ENCODE results near the gene ERBB4. TPM values are rescaled to one million over a fixed set of nuclear protein-coding genes. Genes with fewer than 3 reads are reported as not detected.

ERBB4 gene
- total RNA-seq, 3 donors from 2014 or later, result 1.6 to 53.1 (median 18.4) TPM

DNA sequence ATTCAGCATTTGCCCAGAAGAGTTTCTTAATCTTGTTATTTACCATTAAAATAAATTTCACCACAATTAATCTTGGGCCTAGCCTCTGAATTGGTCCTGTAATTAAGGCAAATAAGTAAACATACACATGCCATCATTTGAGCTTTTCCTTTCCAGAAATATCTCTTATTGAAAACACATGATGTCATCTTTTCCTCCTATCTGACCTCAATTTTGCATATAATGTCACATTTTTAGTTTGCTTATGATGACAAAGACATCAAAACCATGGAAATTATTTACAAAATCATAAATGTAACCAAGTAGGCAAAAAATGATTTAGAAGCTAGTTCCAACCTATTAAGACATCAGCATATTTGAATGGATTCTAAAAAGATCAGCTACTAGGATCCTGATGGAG, 915.5 kb downstream of the ERBB4 start:
- no peaks in the 10 kb centered on the region for H3K27me3 ChIP-seq
- no peaks in the 10 kb centered on the region for H3K36me3 ChIP-seq
- H3K4me1 ChIP-seq, result no peaks in the 10 kb centered on the region
- intact Hi-C loops (cut with DNase I; ENCODE audit: low total_unique reads), result loop anchor here (5.0 kb wide), 1 partner anchor 276 kb away; no protein-coding TSS in a partner anchor
- no peaks in the 10 kb centered on the region for H3K9me3 ChIP-seq
- H3K4me3 ChIP-seq, result no peak overlapping the region
- no peak overlapping the region for H3K27ac ChIP-seq
- TF ChIP-seq POLR2AphosphoS5 (IDR thresholded peaks at IDR 0.05) (no peak), CTCF (IDR thresholded peaks at IDR 0.05) (no peak)
- no peak for DNase-seq (ENCODE audit: low spot score in 2 of 2)

DNA sequence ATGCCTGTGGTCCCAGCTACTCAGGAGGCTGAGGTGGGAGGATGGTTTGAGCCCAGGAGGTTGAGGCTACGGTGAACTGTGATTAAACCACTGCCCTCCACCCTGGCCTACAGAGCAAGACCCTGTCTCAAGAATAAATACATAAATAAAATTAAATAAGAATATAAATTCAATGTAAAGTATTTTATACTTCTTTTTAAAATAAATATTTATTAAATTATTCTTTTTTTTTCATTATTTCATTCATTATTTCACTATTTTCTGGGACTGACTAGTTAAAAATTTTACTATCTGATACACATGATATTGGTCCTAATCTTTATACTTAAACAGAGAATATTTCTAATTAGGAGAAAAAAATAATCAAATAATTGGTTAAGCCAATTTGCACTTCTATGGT, 917.6 kb downstream of the ERBB4 start:
- no peaks in the 10 kb centered on the region for H3K36me3 ChIP-seq
- intact Hi-C loops (cut with DNase I; ENCODE audit: low total_unique reads), result loop anchor here (5.0 kb wide), 1 partner anchor 274 kb away; no protein-coding TSS in a partner anchor
- no peak overlapping the region for H3K4me3 ChIP-seq
- no peak overlapping the region for H3K27ac ChIP-seq
- no peak for DNase-seq (ENCODE audit: low spot score in 2 of 2)
- TF ChIP-seq POLR2AphosphoS5 (IDR thresholded peaks at IDR 0.05) (no peak), CTCF (IDR thresholded peaks at IDR 0.05) (no peak), POLR2A (IDR thresholded peaks at IDR 0.05) (no peak)
- no peaks in the 10 kb centered on the region for H3K27me3 ChIP-seq
- H3K4me1 ChIP-seq, result no peaks in the 10 kb centered on the region
- no peaks in the 10 kb centered on the region for H3K9me3 ChIP-seq

DNA sequence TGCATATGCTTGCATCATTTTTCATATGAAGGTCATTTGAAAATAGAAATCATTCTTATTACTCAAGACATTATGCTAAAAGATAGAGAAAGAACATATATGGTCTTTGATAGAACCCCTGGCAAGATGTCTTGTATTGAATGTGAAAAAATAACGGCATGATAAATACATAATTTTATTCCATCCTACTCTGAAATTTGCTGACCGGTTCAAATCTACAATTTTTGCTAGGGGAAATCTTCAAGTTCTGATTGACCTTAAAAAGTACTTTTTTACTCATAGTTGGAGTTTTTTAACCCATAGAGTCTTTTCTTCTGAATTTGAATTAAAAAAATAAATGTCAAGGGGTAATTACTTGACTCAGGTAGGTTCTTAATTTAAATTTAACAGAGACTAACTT, 920.8 kb downstream of the ERBB4 start:
- Histone ChIP-seq H3K27ac (no peak overlapping the region), H3K27me3 (no peaks in the 10 kb centered on the region), H3K36me3 (no peaks in the 10 kb centered on the region), H3K4me3 (no peak overlapping the region), H3K9me3 (no peaks in the 10 kb centered on the region), H3K4me1 (no peaks in the 10 kb centered on the region)
- no peak for DNase-seq (ENCODE audit: low spot score in 2 of 2)
- TF ChIP-seq CTCF (IDR thresholded peaks at IDR 0.05) (no peak), POLR2A (IDR thresholded peaks at IDR 0.05) (no peak), POLR2AphosphoS5 (IDR thresholded peaks at IDR 0.05) (no peak)
- intact Hi-C loops (cut with DNase I; ENCODE audit: low total_unique reads), result no loop called here

- Histone ChIP-seq H3K27ac (no peak overlapping the region), H3K9me3 (no peaks in the 10 kb centered on the region), H3K4me1 (no peaks in the 10 kb centered on the region), H3K36me3 (no peaks in the 10 kb centered on the region), H3K27me3 (no peaks in the 10 kb centered on the region), H3K4me3 (no peak overlapping the region)
- no peak for TF ChIP-seq CTCF (IDR thresholded peaks at IDR 0.05)
- TF ChIP-seq POLR2A (IDR thresholded peaks at IDR 0.05), result no peak
- TF ChIP-seq POLR2AphosphoS5 (IDR thresholded peaks at IDR 0.05), result no peak
- intact Hi-C loops (cut with DNase I; ENCODE audit: low total_unique reads), result no loop called here
- no peak for DNase-seq (ENCODE audit: low spot score in 2 of 2)
Observed at GRCh38 chr2:211611621-211612020, 927.0 kb downstream of the ERBB4 start.

- Histone ChIP-seq H3K36me3 (no peaks in the 10 kb centered on the region), H3K4me1 (no peaks in the 10 kb centered on the region), H3K9me3 (no peaks in the 10 kb centered on the region), H3K27me3 (no peaks in the 10 kb centered on the region), H3K4me3 (no peak overlapping the region), H3K27ac (no peak overlapping the region)
- intact Hi-C loops (cut with DNase I; ENCODE audit: low total_unique reads), result no loop called here
- DNase-seq (ENCODE audit: low spot score in 2 of 2), result no peak
- no peak for TF ChIP-seq CTCF (IDR thresholded peaks at IDR 0.05)
- TF ChIP-seq POLR2A (IDR thresholded peaks at IDR 0.05), result no peak
- TF ChIP-seq POLR2AphosphoS5 (IDR thresholded peaks at IDR 0.05), result no peak
Observed at GRCh38 chr2:211611061-211611518, 927.5 kb downstream of the ERBB4 start.

Measured in breast epithelium (tissue), 4 donors.